ENCODE data around the gene MICU2. TPM values are rescaled to one million over a fixed set of nuclear protein-coding genes. Genes with fewer than 3 reads are reported as not detected.

The MICU2 gene
- total and polyA plus RNA-seq, 2 of the 13 experiments (the other 11 are each of a cell fraction or from before 2014, with no cell fraction given), result 31.7 to 42.4 TPM

GRCh38 chr13:21458813-21459701 is 144.9 kb downstream of the MICU2 start, which contains the start of gene ZDHHC20 (continued):
- TF ChIP-seq LBX2 (CRISPR knock-in tag; IDR thresholded peaks at IDR 0.05; ENCODE audit: borderline replicate concordance) (no peak), CBX1 (IDR thresholded peaks at IDR 0.05; ENCODE audit: low read depth) (no peak), SNAPC2 (CRISPR knock-in tag; IDR thresholded peaks at IDR 0.05) (no peak), FOXP1 (IDR thresholded peaks at IDR 0.05) (no peak), FOXP1 (CRISPR knock-in tag; IDR thresholded peaks at IDR 0.05) (no peak), BATF2 (CRISPR knock-in tag; IDR thresholded peaks at IDR 0.05) (peak; percentile 67; the same call in 1 of the 2 replicates), ZNF124 (CRISPR knock-in tag; IDR thresholded peaks at IDR 0.05) (no peak), ZNF382 (CRISPR knock-in tag; IDR thresholded peaks at IDR 0.05; ENCODE audit: borderline replicate concordance) (no peak), SRSF9 (IDR thresholded peaks at IDR 0.05; ENCODE audit: borderline replicate concordance, insufficient read depth, low read depth, low read length, poor library complexity, severe bottlenecking) (no peak), ZFP1 (CRISPR knock-in tag; IDR thresholded peaks at IDR 0.05) (no peak), ZNF282 (IDR thresholded peaks at IDR 0.05; ENCODE audit: partially characterized antibody) (no peak), NPAS2 (CRISPR knock-in tag; IDR thresholded peaks at IDR 0.05; ENCODE audit: borderline replicate concordance) (no peak), ZNF580 (CRISPR knock-in tag; IDR thresholded peaks at IDR 0.05; ENCODE audit: borderline replicate concordance, low read depth) (no peak), ZNF572 (CRISPR knock-in tag; IDR thresholded peaks at IDR 0.05) (no peak), MEF2D (CRISPR knock-in tag; IDR thresholded peaks at IDR 0.05) (no peak), ZEB1 (IDR thresholded peaks at IDR 0.05; ENCODE audit: insufficient replicate concordance, low read depth) (no peak), AHR (CRISPR knock-in tag; IDR thresholded peaks at IDR 0.05) (peak; percentile 53; the same call in 1 of the 2 replicates), AGO1 (IDR thresholded peaks at IDR 0.05; ENCODE audit: low read depth, low read length, poor library complexity, severe bottlenecking) (peak; percentile 47)
- TF ChIP-seq, protein P1, sequence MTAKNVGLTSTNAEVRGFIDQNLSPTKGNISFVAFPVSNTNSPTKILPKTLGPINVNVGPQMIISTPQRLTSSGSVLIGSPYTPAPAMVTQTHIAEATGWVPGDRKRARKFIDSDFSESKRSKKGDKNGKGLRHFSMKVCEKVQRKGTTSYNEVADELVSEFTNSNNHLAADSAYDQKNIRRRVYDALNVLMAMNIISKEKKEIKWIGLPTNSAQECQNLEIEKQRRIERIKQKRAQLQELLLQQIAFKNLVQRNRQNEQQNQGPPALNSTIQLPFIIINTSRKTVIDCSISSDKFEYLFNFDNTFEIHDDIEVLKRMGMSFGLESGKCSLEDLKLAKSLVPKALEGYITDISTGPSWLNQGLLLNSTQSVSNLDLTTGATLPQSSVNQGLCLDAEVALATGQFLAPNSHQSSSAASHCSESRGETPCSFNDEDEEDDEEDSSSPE (CRISPR knock-in tag; IDR thresholded peaks at IDR 0.05), result 0 out of 2 replicates have a peak, but pooled peaks have one; percentile 12

Measured in HepG2 (cell line).